Rectal smooth muscle tissue (tissue), 1 donor: Measurements from ENCODE around the gene NHS.
A peak's percentile ranks its signal among the peaks of the same experiment; 100 is the strongest.

Experiments used
- H3K27ac ChIP-seq: one replicate; pipeline ENCODE4 v1.7.0; 2013; ENCODE audit warnings: low read depth, low read length, inconsistent platforms
- H3K27me3 ChIP-seq: one replicate; pipeline ENCODE4 v1.7.0; 2013; ENCODE audit warnings: low read length; ENCODE audit not compliant: control insufficient read depth, insufficient read depth
- H3K36me3 ChIP-seq: one replicate; pipeline ENCODE4 v1.7.0; 2013; ENCODE audit warnings: low read length; ENCODE audit not compliant: control insufficient read depth, insufficient read depth
- H3K4me1 ChIP-seq: one replicate; pipeline ENCODE4 v1.7.0; 2013; ENCODE audit warnings: low read length; ENCODE audit not compliant: control insufficient read depth, insufficient read depth
- H3K4me3 ChIP-seq: one replicate; pipeline ENCODE4 v1.7.0; 2013; ENCODE audit warnings: low read length
- H3K9ac ChIP-seq: one replicate; pipeline ENCODE4 v1.7.0; 2013; ENCODE audit warnings: low read length

Gene NHS

DNA sequence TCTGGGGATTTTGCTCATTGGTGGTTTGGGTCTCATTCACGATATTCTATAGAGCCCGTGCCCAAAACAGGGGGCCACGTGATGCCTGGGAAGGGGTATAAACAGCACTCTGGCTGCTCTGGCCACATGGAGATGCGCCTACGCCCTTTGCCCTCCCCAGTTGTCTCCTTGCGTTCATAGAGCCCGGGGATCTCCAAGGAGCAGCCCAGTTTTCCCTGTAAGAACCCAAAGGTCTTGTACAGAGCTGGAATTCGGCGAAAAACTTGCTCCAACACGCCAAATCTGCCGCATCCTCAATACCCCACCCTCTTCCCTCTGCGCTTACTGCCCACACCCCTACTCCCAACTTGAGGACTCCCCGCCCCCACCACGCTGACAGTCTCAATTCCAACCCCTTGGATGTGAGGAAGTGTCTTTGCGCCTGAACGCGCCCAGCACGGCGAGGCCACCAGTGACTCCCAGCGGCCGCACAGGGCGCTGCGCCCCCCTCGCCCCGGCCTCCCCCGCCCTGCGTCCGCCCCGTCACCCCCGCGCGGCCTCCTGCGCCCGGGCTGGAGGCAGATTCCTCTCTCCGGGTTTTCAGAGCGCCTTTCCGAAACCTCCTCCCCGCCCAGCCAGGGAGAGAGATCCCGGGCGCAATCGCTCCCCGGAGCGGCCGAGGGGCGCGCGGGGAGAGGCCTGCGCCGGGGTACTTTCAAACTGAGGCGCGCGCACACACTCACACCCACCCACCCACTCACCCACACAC is at the start of gene NHS:
Gene NHS, plus strand, starts transcription at position 582 of the 748 bp plus-strand sequence. CDS start 558 bp downstream, outside the sequence.
- no peaks in the 10 kb centered on the region for H3K27me3 ChIP-seq
- H3K27ac ChIP-seq, result peak within 1 kb of the TSS; percentile 69
- no peak within 1 kb of the TSS for H3K9ac ChIP-seq
- peak within 1 kb of the TSS; percentile 74 for H3K4me3 ChIP-seq
- H3K4me1 ChIP-seq, result no peaks in the 10 kb centered on the region
- H3K36me3 ChIP-seq, result no peaks in the 10 kb centered on the region

DNA sequence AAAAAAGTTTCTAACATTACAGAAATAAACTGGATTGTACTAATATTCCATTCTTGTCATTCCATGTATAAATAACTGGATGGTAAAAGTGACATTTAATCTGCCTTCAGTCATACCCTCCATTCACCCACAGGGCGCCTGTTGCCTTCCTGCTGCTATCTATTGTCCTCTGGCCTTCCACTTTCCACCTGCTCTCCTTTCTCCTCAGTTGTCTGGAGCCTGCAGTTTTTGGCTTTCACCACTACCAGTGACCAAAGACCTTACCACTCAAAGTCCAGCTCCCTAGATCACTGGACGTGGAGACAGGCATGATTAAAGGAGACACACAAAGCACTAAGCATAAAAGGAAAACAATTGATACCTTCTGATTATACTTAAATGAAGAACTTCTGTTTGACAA is 46.2 kb upstream of the NHS start:
- Histone ChIP-seq H3K4me3 (no peak overlapping the region), H3K27ac (no peak overlapping the region), H3K9ac (no peak overlapping the region), H3K27me3 (no peaks in the 10 kb centered on the region), H3K4me1 (no peaks in the 10 kb centered on the region), H3K36me3 (no peaks in the 10 kb centered on the region)

- no peaks in the 10 kb centered on the region for H3K36me3 ChIP-seq
- H3K27me3 ChIP-seq, result no peaks in the 10 kb centered on the region
- no peak overlapping the region for H3K4me3 ChIP-seq
- H3K9ac ChIP-seq, result no peak overlapping the region
- H3K27ac ChIP-seq, result no peak overlapping the region
- H3K4me1 ChIP-seq, result no peaks in the 10 kb centered on the region
These were observed 38.6 kb upstream of the NHS start for GRCh38 chrX:17336377-17336776.

DNA sequence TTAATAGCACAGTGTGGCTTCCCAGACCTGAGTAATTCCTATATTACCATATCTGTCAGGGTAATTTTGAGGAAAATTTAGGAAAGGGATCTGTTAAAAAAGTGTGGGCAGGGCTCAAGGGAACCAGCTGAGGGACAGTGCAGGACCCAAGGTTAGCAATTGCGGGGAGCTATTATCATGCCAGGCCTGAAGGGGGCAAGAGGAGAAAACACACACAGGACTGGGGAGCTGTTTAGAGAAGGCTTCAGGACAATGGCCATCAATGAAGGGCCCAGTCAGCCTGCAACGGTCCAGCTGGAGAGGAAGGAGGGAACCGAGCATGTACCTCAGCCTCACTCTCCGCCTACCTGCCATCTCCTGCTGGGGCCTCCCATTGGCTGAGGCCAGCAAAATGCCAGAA is 19.0 kb upstream of the NHS start:
- Histone ChIP-seq H3K27ac (no peak overlapping the region), H3K36me3 (no peaks in the 10 kb centered on the region), H3K4me3 (no peak overlapping the region), H3K27me3 (no peaks in the 10 kb centered on the region), H3K9ac (no peak overlapping the region), H3K4me1 (no peaks in the 10 kb centered on the region)

- H3K4me3 ChIP-seq, result no peak overlapping the region
- H3K27ac ChIP-seq, result no peak overlapping the region
- no peaks in the 10 kb centered on the region for H3K36me3 ChIP-seq
- H3K4me1 ChIP-seq, result no peaks in the 10 kb centered on the region
- no peak overlapping the region for H3K9ac ChIP-seq
- H3K27me3 ChIP-seq, result no peaks in the 10 kb centered on the region
These were observed 15.5 kb upstream of the NHS start for GRCh38 chrX:17359500-17359899.

- H3K9ac ChIP-seq, result no peak overlapping the region
- H3K27me3 ChIP-seq, result no peaks in the 10 kb centered on the region
- no peak overlapping the region for H3K27ac ChIP-seq
- no peak overlapping the region for H3K4me3 ChIP-seq
- H3K36me3 ChIP-seq, result no peaks in the 10 kb centered on the region
- H3K4me1 ChIP-seq, result no peaks in the 10 kb centered on the region
These were observed 13.4 kb upstream of the NHS start for GRCh38 chrX:17361620-17362019.

GRCh38 chrX:17368002-17368401 is 7.0 kb upstream of the NHS start:
- no peak overlapping the region for H3K4me3 ChIP-seq
- H3K4me1 ChIP-seq, result no peaks in the 10 kb centered on the region
- no peaks in the 10 kb centered on the region for H3K36me3 ChIP-seq

DNA sequence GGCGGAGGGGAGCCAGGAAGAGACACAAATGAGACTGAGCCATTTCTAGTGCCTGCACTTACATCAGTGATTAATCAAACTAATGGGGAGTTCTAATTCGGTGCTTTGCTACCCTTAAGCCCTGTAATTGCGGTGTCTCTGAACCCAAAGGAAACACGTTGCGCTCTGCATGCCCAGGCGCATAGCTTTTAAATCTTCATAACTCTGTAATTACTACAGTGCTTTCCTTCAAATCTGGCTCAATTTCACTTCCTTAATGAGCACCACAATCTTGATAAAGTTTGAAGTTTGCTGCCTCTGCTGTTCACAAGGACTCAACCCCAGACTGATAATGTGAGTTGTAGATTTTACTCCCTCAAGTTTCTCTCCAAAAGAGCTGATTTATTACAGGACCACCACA is 5.7 kb upstream of the NHS start:
- Histone ChIP-seq H3K27ac (no peak overlapping the region), H3K9ac (no peak overlapping the region), H3K4me1 (no peaks in the 10 kb centered on the region), H3K36me3 (no peaks in the 10 kb centered on the region), H3K27me3 (no peaks in the 10 kb centered on the region), H3K4me3 (no peak overlapping the region)

More at GRCh38 chrX:17368002-17368401, 7.0 kb upstream of the NHS start:
- no peaks in the 10 kb centered on the region for H3K27me3 ChIP-seq
- no peak overlapping the region for H3K9ac ChIP-seq
- peak overlapping the region; percentile 3 for H3K27ac ChIP-seq

- Histone ChIP-seq H3K27ac (no peak overlapping the region), H3K27me3 (no peaks in the 10 kb centered on the region), H3K4me1 (no peaks in the 10 kb centered on the region), H3K36me3 (no peaks in the 10 kb centered on the region), H3K4me3 (no peak overlapping the region), H3K9ac (no peak overlapping the region)
These were observed 4.8 kb upstream of the NHS start for GRCh38 chrX:17370191-17370590.

GRCh38 chrX:17372052-17372451 is 2.9 kb upstream of the NHS start:
- Histone ChIP-seq H3K4me1 (no peaks in the 10 kb centered on the region), H3K27me3 (no peaks in the 10 kb centered on the region), H3K36me3 (no peaks in the 10 kb centered on the region), H3K27ac (no peak overlapping the region), H3K9ac (no peak overlapping the region), H3K4me3 (no peak overlapping the region)

DNA sequence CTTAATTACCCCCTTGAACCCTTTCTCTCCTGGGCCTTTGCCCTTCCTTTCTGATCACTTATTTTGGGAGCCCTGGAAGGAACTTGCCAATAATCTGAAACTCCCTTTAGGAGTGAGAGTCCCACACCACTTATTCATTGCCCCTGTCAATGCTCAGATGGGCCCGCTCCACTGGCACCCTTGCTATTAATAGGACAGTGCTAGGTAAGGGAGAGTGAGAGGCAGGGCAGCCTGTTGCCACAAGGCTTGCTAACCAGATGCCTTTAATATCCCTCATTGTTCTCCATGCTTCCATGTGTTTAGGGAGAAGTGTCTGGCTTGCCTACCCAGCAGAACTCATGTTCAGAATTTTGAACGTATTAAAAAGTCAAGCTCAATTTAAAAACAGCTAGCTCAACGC is 1.7 kb upstream of the NHS start:
- H3K4me3 ChIP-seq, result no peak overlapping the region
- no peaks in the 10 kb centered on the region for H3K27me3 ChIP-seq
- H3K36me3 ChIP-seq, result no peaks in the 10 kb centered on the region
- H3K27ac ChIP-seq, result no peak overlapping the region
- H3K9ac ChIP-seq, result no peak overlapping the region
- no peaks in the 10 kb centered on the region for H3K4me1 ChIP-seq

DNA sequence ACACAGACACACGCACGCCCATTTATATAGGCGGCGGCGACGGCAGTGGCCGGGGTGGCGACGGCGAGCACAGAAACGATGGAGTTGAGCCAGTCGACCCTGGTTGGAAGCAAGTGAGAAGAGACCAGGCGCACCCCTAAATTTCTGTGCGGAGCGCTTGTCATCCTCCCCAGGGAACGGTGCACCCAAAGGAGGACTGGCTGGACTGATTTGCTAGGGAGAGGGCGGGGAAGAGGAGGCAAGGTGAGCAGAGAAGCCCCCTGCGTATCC is 302 bp downstream of the NHS start:
- H3K9ac ChIP-seq, result no peak overlapping the region
- H3K4me3 ChIP-seq, result peak overlapping the region; percentile 74
- H3K27me3 ChIP-seq, result no peaks in the 10 kb centered on the region
- peak overlapping the region; percentile 59 for H3K27ac ChIP-seq
- no peaks in the 10 kb centered on the region for H3K4me1 ChIP-seq
- H3K36me3 ChIP-seq, result no peaks in the 10 kb centered on the region

DNA sequence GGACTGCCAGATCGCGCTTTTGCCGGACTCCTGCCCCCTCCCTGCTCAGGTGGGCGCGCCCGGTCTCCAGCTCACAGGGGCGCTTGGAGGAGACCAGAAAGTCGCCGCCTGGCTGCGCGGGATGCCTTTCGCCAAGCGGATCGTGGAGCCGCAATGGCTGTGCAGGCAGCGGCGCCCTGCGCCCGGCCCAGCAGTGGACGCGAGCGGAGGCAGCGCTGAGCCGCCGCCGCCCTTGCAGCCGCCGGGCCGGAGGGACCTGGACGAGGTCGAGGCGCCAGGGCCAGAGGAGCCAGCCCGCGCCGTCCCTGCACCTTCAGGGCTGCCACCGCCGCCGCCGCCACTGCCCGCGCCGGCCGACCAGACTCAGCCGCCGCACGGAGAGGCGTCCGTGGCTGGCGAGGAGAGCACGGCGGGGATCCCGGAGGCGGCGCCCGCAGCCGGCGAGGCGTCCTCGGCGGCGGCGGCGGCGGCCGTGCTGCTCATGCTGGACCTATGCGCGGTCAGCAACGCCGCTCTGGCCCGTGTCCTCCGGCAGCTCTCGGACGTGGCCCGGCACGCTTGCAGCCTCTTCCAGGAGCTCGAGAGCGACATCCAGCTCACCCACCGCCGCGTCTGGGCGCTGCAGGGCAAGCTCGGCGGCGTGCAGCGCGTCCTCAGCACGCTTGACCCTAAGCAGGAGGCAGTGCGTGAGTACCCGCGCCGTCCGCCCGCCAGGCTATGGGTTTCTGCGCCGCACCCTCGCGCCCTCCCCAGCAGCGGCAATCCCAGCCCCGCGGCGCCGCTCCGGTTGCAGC is 834 bp downstream of the NHS start:
- Histone ChIP-seq H3K27ac (peak overlapping the region; percentile 59), H3K4me3 (peak overlapping the region; percentile 74), H3K36me3 (no peaks in the 10 kb centered on the region), H3K4me1 (no peaks in the 10 kb centered on the region), H3K27me3 (no peaks in the 10 kb centered on the region), H3K9ac (no peak overlapping the region)
